HG03175 (cell line): ENCODE measurements around the gene ZSCAN21.

Experiments
- ATAC-seq: cut with Tn5 transposase; IDR thresholded peaks from one replicate; pipeline ENCODE4 v1.9.1; 2021; ENCODE audit warnings: mild to moderate bottlenecking, moderate library complexity; ENCODE audit not compliant: unreplicated experiment

Gene ZSCAN21

GRCh38 chr7:100072462-100072861, 22.9 kb downstream of the ZSCAN21 start:
- no peak for ATAC-seq

GRCh38 chr7:100074841-100075240, 25.3 kb downstream of the ZSCAN21 start:
- no peak for ATAC-seq

GRCh38 chr7:100075418-100075817, 25.8 kb downstream of the ZSCAN21 start:
- ATAC-seq = no peak

GRCh38 chr7:100077205-100077604, 27.6 kb downstream of the ZSCAN21 start:
- no peak for ATAC-seq

- ATAC-seq = no peak
These were observed 29.5 kb downstream of the ZSCAN21 start for GRCh38 chr7:100079024-100079560.

GRCh38 chr7:100080907-100081534, 31.4 kb downstream of the ZSCAN21 start:
- peak; percentile 15 for ATAC-seq

- ATAC-seq = peak; percentile 80
These were observed 32.0 kb downstream of the ZSCAN21 start, which contains the start of gene ZNF3 for GRCh38 chr7:100081535-100082102. TSS of gene ZNF3 (minus strand) at chr7:100081723. CDS start at chr7:100077357, 4,366 bp downstream.

- ATAC-seq = no peak
These were observed 33.4 kb downstream of the ZSCAN21 start for GRCh38 chr7:100082978-100083377.

GRCh38 chr7:100085515-100085914, 35.9 kb downstream of the ZSCAN21 start:
- no peak for ATAC-seq

GRCh38 chr7:100087055-100087750, 37.6 kb downstream of the ZSCAN21 start:
- ATAC-seq = no peak

GRCh38 chr7:100088095-100088620, 38.6 kb downstream of the ZSCAN21 start:
- no peak for ATAC-seq

GRCh38 chr7:100088621-100089457, 39.3 kb downstream of the ZSCAN21 start, which contains the start of gene COPS6:
TSS of gene COPS6 (plus strand) at chr7:100088969. CDS start at chr7:100088991, 22 bp downstream.
- peak; percentile 57 for ATAC-seq

- no peak for ATAC-seq
These were observed 40.1 kb downstream of the ZSCAN21 start for GRCh38 chr7:100089458-100090196.

GRCh38 chr7:100090527-100091410, 41.2 kb downstream of the ZSCAN21 start:
- no peak for ATAC-seq

GRCh38 chr7:100091411-100092181, 42.0 kb downstream of the ZSCAN21 start:
- no peak for ATAC-seq

- ATAC-seq = no peak
These were observed 43.5 kb downstream of the ZSCAN21 start for GRCh38 chr7:100093054-100093453.

- ATAC-seq = no peak
These were observed 43.9 kb downstream of the ZSCAN21 start for GRCh38 chr7:100093498-100093897.

- ATAC-seq = no peak
These were observed 44.4 kb downstream of the ZSCAN21 start for GRCh38 chr7:100093925-100094486.
